ENCODE results near the gene MED17. TPM values are rescaled to one million over a fixed set of nuclear protein-coding genes. Genes with fewer than 3 reads are reported as not detected.

The MED17 gene
- total and polyA plus RNA-seq, 2 of the 13 experiments (the other 11 are each of a cell fraction or from before 2014, with no cell fraction given): 23.1 to 37.0 TPM

GRCh38 chr11:93773045-93773477, 11.0 kb upstream of the MED17 start (continued):
- TF ChIP-seq ZBTB39 (CRISPR knock-in tag; IDR thresholded peaks at IDR 0.05) (peak; percentile 63; the same call in 1 of the 2 replicates), ZNF614 (CRISPR knock-in tag; IDR thresholded peaks at IDR 0.05; ENCODE audit: borderline replicate concordance) (peak; percentile 47; the same call in 1 of the 2 replicates), FOXP4 (CRISPR knock-in tag; IDR thresholded peaks at IDR 0.05) (peak; percentile 71), PLSCR1 (CRISPR knock-in tag; IDR thresholded peaks at IDR 0.05; ENCODE audit: borderline replicate concordance) (no peak), ELF1 (CRISPR knock-in tag; IDR thresholded peaks at IDR 0.05) (no peak), GRHL1 (CRISPR knock-in tag; conservative IDR thresholded peaks at IDR 0.05) (no peak), ZNF510 (CRISPR knock-in tag; IDR thresholded peaks at IDR 0.05; ENCODE audit: low read depth) (0 out of 2 replicates have a peak, but pooled peaks have one; percentile 62), NFKB2 (CRISPR knock-in tag; IDR thresholded peaks at IDR 0.05; ENCODE audit: borderline replicate concordance) (peak; percentile 89; the same call in 1 of the 2 replicates), ZBTB38 (CRISPR knock-in tag; IDR thresholded peaks at IDR 0.05) (0 out of 2 replicates have a peak, but pooled peaks have one; percentile 49), LBX2 (CRISPR knock-in tag; IDR thresholded peaks at IDR 0.05; ENCODE audit: borderline replicate concordance) (no peak), PLRG1 (conservative IDR thresholded peaks at IDR 0.05) (no peak), HOXA9 (CRISPR knock-in tag; IDR thresholded peaks at IDR 0.05; ENCODE audit: borderline replicate concordance) (no peak), CBX2 (IDR thresholded peaks at IDR 0.05; ENCODE audit: low read depth, low read length) (no peak), CBX2 (CRISPR knock-in tag; IDR thresholded peaks at IDR 0.05; ENCODE audit: low read depth) (no peak), IKZF4 (CRISPR knock-in tag; IDR thresholded peaks at IDR 0.05; ENCODE audit: borderline replicate concordance, low read depth, not compliant biosample characterization) (no peak), SP140L (CRISPR knock-in tag; IDR thresholded peaks at IDR 0.05; ENCODE audit: borderline replicate concordance) (peak; percentile 88; the same call in 1 of the 2 replicates), MBD4 (IDR thresholded peaks at IDR 0.05; ENCODE audit: borderline replicate concordance, low read length) (no peak), ZNF781 (CRISPR knock-in tag; IDR thresholded peaks at IDR 0.05; ENCODE audit: borderline replicate concordance, not compliant biosample characterization) (peak; percentile 75), ZNF564 (CRISPR knock-in tag; IDR thresholded peaks at IDR 0.05) (no peak), MLX (CRISPR knock-in tag; IDR thresholded peaks at IDR 0.05) (no peak), ZNF335 (CRISPR knock-in tag; IDR thresholded peaks at IDR 0.05) (peak; percentile 61; the same call in 1 of the 2 replicates), ZNF329 (CRISPR knock-in tag; IDR thresholded peaks at IDR 0.05; ENCODE audit: low read depth) (no peak), BHLHE40 (IDR thresholded peaks at IDR 0.05; ENCODE audit: low read length) (no peak)

All from HepG2 (cell line).